ENCODE measurements around the gene LILRA1.

The LILRA1 gene

GRCh38 chr19:54644056-54644455 is 50.6 kb downstream of the LILRA1 start:
- no peak overlapping the region for H3K4me3 ChIP-seq (ENCODE audit: insufficient read depth, low read length, poor library complexity, severe bottlenecking)
- H3K9me2 ChIP-seq (replicated peaks; ENCODE audit: insufficient read depth, low read length): no peaks in the 10 kb centered on the region
- H3K4me2 ChIP-seq (ENCODE audit: low read depth, low read length, poor library complexity, severe bottlenecking): no peak overlapping the region
- no peaks in the 10 kb centered on the region for H3K9me3 ChIP-seq (ENCODE audit: insufficient read depth, low read length)
- H3K9ac ChIP-seq (ENCODE audit: low read length): no peak overlapping the region
- no peaks in the 10 kb centered on the region for H3K79me2 ChIP-seq (ENCODE audit: insufficient read depth, low read length)
- TF ChIP-seq EZH2phosphoT487 (conservative IDR thresholded peaks at IDR 0.05; ENCODE audit: low read length) (no peak), CTCF (IDR thresholded peaks at IDR 0.05; ENCODE audit: insufficient read depth, low read length, poor library complexity, severe bottlenecking) (no peak)
- no peak overlapping the region for H3K27ac ChIP-seq (ENCODE audit: low read depth, low read length)
- H3K27me3 ChIP-seq (ENCODE audit: low read length): no peaks in the 10 kb centered on the region
- no peak overlapping the region for H2AFZ ChIP-seq (ENCODE audit: low read depth, low read length, severe bottlenecking)
- no peaks in the 10 kb centered on the region for H4K20me1 ChIP-seq (ENCODE audit: low read depth, low read length)
- no peaks in the 10 kb centered on the region for H3F3A ChIP-seq (ENCODE audit: insufficient read depth)
- H3K36me3 ChIP-seq (ENCODE audit: low read length): no peaks in the 10 kb centered on the region

GRCh38 chr19:54646331-54646841 is 53.0 kb downstream of the LILRA1 start:
- no peaks in the 10 kb centered on the region for H4K20me1 ChIP-seq (ENCODE audit: low read depth, low read length)
- H3K9me2 ChIP-seq (replicated peaks; ENCODE audit: insufficient read depth, low read length): no peaks in the 10 kb centered on the region
- H3K27me3 ChIP-seq (ENCODE audit: low read length): no peaks in the 10 kb centered on the region
- no peaks in the 10 kb centered on the region for H3K9me3 ChIP-seq (ENCODE audit: insufficient read depth, low read length)
- H3F3A ChIP-seq (ENCODE audit: insufficient read depth): no peaks in the 10 kb centered on the region
- TF ChIP-seq EZH2phosphoT487 (conservative IDR thresholded peaks at IDR 0.05; ENCODE audit: low read length) (no peak), CTCF (IDR thresholded peaks at IDR 0.05; ENCODE audit: insufficient read depth, low read length, poor library complexity, severe bottlenecking) (no peak)
- no peak overlapping the region for H2AFZ ChIP-seq (ENCODE audit: low read depth, low read length, severe bottlenecking)
- H3K79me2 ChIP-seq (ENCODE audit: insufficient read depth, low read length): no peaks in the 10 kb centered on the region
- no peak overlapping the region for H3K9ac ChIP-seq (ENCODE audit: low read length)
- no peak overlapping the region for H3K27ac ChIP-seq (ENCODE audit: low read depth, low read length)
- H3K36me3 ChIP-seq (ENCODE audit: low read length): no peaks in the 10 kb centered on the region
- H3K4me3 ChIP-seq (ENCODE audit: insufficient read depth, low read length, poor library complexity, severe bottlenecking): no peak overlapping the region
- no peak overlapping the region for H3K4me2 ChIP-seq (ENCODE audit: low read depth, low read length, poor library complexity, severe bottlenecking)

- Histone ChIP-seq H3K9me3 (ENCODE audit: insufficient read depth, low read length) (no peaks in the 10 kb centered on the region), H3F3A (ENCODE audit: insufficient read depth) (no peaks in the 10 kb centered on the region), H3K36me3 (ENCODE audit: low read length) (no peaks in the 10 kb centered on the region), H4K20me1 (ENCODE audit: low read depth, low read length) (no peaks in the 10 kb centered on the region), H3K27me3 (ENCODE audit: low read length) (no peaks in the 10 kb centered on the region), H3K79me2 (ENCODE audit: insufficient read depth, low read length) (no peaks in the 10 kb centered on the region), H3K27ac (ENCODE audit: low read depth, low read length) (no peak overlapping the region), H3K4me3 (ENCODE audit: insufficient read depth, low read length, poor library complexity, severe bottlenecking) (no peak overlapping the region), H3K9ac (ENCODE audit: low read length) (no peak overlapping the region), H2AFZ (ENCODE audit: low read depth, low read length, severe bottlenecking) (no peak overlapping the region), H3K9me2 (replicated peaks; ENCODE audit: insufficient read depth, low read length) (no peaks in the 10 kb centered on the region), H3K4me2 (ENCODE audit: low read depth, low read length, poor library complexity, severe bottlenecking) (no peak overlapping the region)
- TF ChIP-seq CTCF (IDR thresholded peaks at IDR 0.05; ENCODE audit: insufficient read depth, low read length, poor library complexity, severe bottlenecking) (no peak), EZH2phosphoT487 (conservative IDR thresholded peaks at IDR 0.05; ENCODE audit: low read length) (no peak)
Measured at GRCh38 chr19:54648129-54648528, 54.7 kb downstream of the LILRA1 start.
